HepG2 (cell line): Measurements from ENCODE around the gene MAML1. TPM values are rescaled to one million over a fixed set of nuclear protein-coding genes. Genes with fewer than 3 reads are reported as not detected.

Experiments used
- ATM ChIP-seq: fragments of 450-650 bp; IDR thresholded peaks from 2 replicates; pipeline ENCODE4 v1.7.1; 2017; ENCODE audit warnings: mild to moderate bottlenecking, borderline replicate concordance
- BORCS8-MEF2B ChIP-seq: sonication (generic); formaldehyde crosslinking; IDR thresholded peaks from 2 replicates; pipeline ENCODE4 v1.8.0; 2022; ENCODE audit warnings: mild to moderate bottlenecking, missing genetic modification reagents
- CBX5 ChIP-seq: sonication (generic); formaldehyde crosslinking; IDR thresholded peaks from 2 replicates; pipeline ENCODE4 v1.4.0; 2020; ENCODE audit warnings: missing genetic modification reagents, borderline replicate concordance
- ELF1 ChIP-seq: sonication (generic); formaldehyde crosslinking; IDR thresholded peaks from 2 replicates; pipeline ENCODE4 v1.4.0; 2020; ENCODE audit warnings: missing genetic modification reagents
- EZH2 ChIP-seq: conservative IDR thresholded peaks from 2 replicates; pipeline ENCODE4 v1.6.1; 2012; ENCODE audit warnings: mild to moderate bottlenecking, low read depth, low read length, moderate library complexity
- HDAC1 ChIP-seq: sonication (generic); formaldehyde crosslinking; IDR thresholded peaks from 2 replicates; pipeline ENCODE4 v1.5.1; 2020; ENCODE audit warnings: mild to moderate bottlenecking, missing genetic modification reagents
- NFYC ChIP-seq: IDR thresholded peaks from 2 replicates; pipeline ENCODE4 v1.6.1; 2016; ENCODE audit warnings: missing genetic modification reagents, missing compliant biosample characterization
- NKX3-1 ChIP-seq: sonication (generic); formaldehyde crosslinking; IDR thresholded peaks from 2 replicates; pipeline ENCODE4 v1.5.0; 2020; ENCODE audit warnings: missing genetic modification reagents
- PHF21A ChIP-seq: sonication (generic); formaldehyde crosslinking; IDR thresholded peaks from 2 replicates; pipeline ENCODE4 v1.5.0; 2020; ENCODE audit warnings: mild to moderate bottlenecking, missing genetic modification reagents
- PHF5A ChIP-seq: IDR thresholded peaks from one replicate; pipeline ENCODE4 v1.6.1; 2018; ENCODE audit warnings: low read depth, missing genetic modification reagents; ENCODE audit not compliant: unreplicated experiment
- SETDB1 ChIP-seq: sonication (generic); formaldehyde crosslinking; IDR thresholded peaks from 2 replicates; pipeline ENCODE4 v1.5.1; 2020; ENCODE audit warnings: missing genetic modification reagents, mild to moderate bottlenecking, borderline replicate concordance
- SRSF4 ChIP-seq: fragments of 200-400 bp; formaldehyde crosslinking; IDR thresholded peaks from one replicate; pipeline ENCODE4 v1.6.1; 2018; ENCODE audit warnings: mild to moderate bottlenecking, low read depth, low read length, moderate library complexity; ENCODE audit not compliant: poor library complexity, severe bottlenecking
- ZFP37 ChIP-seq: sonication (generic); formaldehyde crosslinking; IDR thresholded peaks from 2 replicates; pipeline ENCODE4 v1.4.0; 2020; ENCODE audit warnings: missing genetic modification reagents, borderline replicate concordance
- ZNF383 ChIP-seq: sonication (generic); formaldehyde crosslinking; IDR thresholded peaks from 2 replicates; pipeline ENCODE4 v1.4.0; 2020; ENCODE audit warnings: missing genetic modification reagents, mild to moderate bottlenecking, borderline replicate concordance
- ZNF720 ChIP-seq: sonication (generic); formaldehyde crosslinking; IDR thresholded peaks from 2 replicates; pipeline ENCODE4 v1.4.0; 2020; ENCODE audit warnings: missing genetic modification reagents
- ZNF782 ChIP-seq: sonication (generic); formaldehyde crosslinking; IDR thresholded peaks from 2 replicates; pipeline ENCODE4 v1.4.0; 2020; ENCODE audit warnings: missing genetic modification reagents, mild to moderate bottlenecking, borderline replicate concordance
- polyA plus RNA-seq, 8 experiments: library from polyadenylated mRNA; depleted of rRNA in 3 of 8; stranded (reverse) in 7 of 8; unstranded in 1 of 8; fragments of >200 nt; fragmentation: Illumina TruSeq in 4 of 8; extraction: Trizol in 4 of 8; gene quantifications; 2 replicates each; pipeline versions ENCODE4 v1.2.1 to v1.2.3, GENCODE V29; 2011 to 2016; ENCODE audit warnings: low read depth in 4 of 8, missing spikeins in 1 of 8, mixed read lengths in 1 of 8; ENCODE audit not compliant: insufficient read depth in 1 of 8
- total RNA-seq, 5 experiments: library from RNA; depleted of rRNA; stranded (reverse); fragments of >200 nt; fragmentation: Illumina TruSeq; extraction: Trizol; gene quantifications; 2 replicates each; pipeline ENCODE4 v1.2.3, GENCODE V29; 2016; ENCODE audit warnings: low read depth in 1 of 5
- TF ChIP-seq, protein P1 (sequence below): sonication (generic); formaldehyde crosslinking; IDR thresholded peaks from 2 replicates; pipeline ENCODE4 v1.8.1; 2022; ENCODE audit warnings: low read depth, mild to moderate bottlenecking, missing genetic modification reagents
- TF ChIP-seq, protein P2 (sequence below): sonication (generic); IDR thresholded peaks from 2 replicates; pipeline ENCODE4 v1.6.1; 2016; ENCODE audit warnings: low read depth, borderline replicate concordance
- TF ChIP-seq, protein P3 (sequence below): sonication (generic); formaldehyde crosslinking; IDR thresholded peaks from 2 replicates; pipeline ENCODE4 v1.5.0; 2020; ENCODE audit warnings: missing genetic modification reagents
- TF ChIP-seq, protein P4 (sequence below): sonication (generic); formaldehyde crosslinking; IDR thresholded peaks from 2 replicates; pipeline ENCODE4 v1.5.0; 2020; ENCODE audit warnings: missing genetic modification reagents
- TF ChIP-seq, protein P5 (sequence below): sonication (generic); formaldehyde crosslinking; IDR thresholded peaks from 2 replicates; pipeline ENCODE4 v1.4.0; 2020; ENCODE audit warnings: missing genetic modification reagents
- TF ChIP-seq, protein P6 (sequence below): sonication (generic); formaldehyde crosslinking; IDR thresholded peaks from 2 replicates; pipeline ENCODE4 v1.8.1; 2023; ENCODE audit warnings: mild to moderate bottlenecking, missing genetic modification reagents

Gene MAML1
- total and polyA plus RNA-seq, 2 of the 13 experiments (the other 11 are each of a cell fraction or from before 2014, with no cell fraction given), result 10.0 to 10.8 TPM

DNA sequence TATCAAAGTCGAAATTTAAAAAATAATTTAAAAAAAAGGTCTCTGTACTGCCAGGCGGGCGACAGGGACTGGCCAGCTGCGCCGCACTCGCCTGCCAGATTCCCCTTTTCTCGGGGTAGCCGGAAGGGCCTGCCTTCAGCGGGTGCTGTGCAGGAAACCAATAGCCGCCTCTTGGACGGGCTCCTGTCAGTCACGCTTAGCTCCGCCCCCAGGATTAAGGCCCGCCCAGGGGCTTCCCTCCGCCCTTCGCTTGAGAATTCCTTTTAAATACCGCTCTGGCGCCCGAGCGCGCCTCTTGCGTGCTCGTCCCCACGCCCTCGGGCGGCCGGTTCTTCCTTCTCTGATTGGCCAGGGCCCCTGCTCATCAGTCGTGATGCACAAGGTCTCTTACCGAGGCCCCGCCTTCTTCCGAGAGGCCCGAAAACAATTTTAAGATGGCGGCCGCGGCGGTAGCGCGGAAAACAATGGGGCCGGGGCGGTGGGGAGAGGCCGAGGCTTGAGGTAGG lies at the start of gene MAML1 (continued):
- TF ChIP-seq, protein P1, sequence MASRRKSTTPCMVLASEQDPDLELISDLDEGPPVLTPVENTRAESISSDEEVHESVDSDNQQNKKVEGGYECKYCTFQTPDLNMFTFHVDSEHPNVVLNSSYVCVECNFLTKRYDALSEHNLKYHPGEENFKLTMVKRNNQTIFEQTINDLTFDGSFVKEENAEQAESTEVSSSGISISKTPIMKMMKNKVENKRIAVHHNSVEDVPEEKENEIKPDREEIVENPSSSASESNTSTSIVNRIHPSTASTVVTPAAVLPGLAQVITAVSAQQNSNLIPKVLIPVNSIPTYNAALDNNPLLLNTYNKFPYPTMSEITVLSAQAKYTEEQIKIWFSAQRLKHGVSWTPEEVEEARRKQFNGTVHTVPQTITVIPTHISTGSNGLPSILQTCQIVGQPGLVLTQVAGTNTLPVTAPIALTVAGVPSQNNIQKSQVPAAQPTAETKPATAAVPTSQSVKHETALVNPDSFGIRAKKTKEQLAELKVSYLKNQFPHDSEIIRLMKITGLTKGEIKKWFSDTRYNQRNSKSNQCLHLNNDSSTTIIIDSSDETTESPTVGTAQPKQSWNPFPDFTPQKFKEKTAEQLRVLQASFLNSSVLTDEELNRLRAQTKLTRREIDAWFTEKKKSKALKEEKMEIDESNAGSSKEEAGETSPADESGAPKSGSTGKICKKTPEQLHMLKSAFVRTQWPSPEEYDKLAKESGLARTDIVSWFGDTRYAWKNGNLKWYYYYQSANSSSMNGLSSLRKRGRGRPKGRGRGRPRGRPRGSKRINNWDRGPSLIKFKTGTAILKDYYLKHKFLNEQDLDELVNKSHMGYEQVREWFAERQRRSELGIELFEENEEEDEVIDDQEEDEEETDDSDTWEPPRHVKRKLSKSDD, result no peak
- TF ChIP-seq ELF1, result peak; percentile 70
- TF ChIP-seq ZNF782 (CRISPR knock-in tag), result no peak
- no peak; the same call in 1 of the 2 replicates for TF ChIP-seq NKX3-1 (CRISPR knock-in tag)
- no peak for TF ChIP-seq EZH2
- peak; percentile 31; the same call in 1 of the 2 replicates for TF ChIP-seq PHF21A (CRISPR knock-in tag)
- TF ChIP-seq SETDB1 (CRISPR knock-in tag), result no peak
- TF ChIP-seq, protein P2, sequence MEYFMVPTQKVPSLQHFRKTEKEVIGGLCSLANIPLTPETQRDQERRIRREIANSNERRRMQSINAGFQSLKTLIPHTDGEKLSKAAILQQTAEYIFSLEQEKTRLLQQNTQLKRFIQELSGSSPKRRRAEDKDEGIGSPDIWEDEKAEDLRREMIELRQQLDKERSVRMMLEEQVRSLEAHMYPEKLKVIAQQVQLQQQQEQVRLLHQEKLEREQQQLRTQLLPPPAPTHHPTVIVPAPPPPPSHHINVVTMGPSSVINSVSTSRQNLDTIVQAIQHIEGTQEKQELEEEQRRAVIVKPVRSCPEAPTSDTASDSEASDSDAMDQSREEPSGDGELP, result peak; percentile 28; the same call in 1 of the 2 replicates
- TF ChIP-seq SRSF4, result no peak
- TF ChIP-seq, protein P3, sequence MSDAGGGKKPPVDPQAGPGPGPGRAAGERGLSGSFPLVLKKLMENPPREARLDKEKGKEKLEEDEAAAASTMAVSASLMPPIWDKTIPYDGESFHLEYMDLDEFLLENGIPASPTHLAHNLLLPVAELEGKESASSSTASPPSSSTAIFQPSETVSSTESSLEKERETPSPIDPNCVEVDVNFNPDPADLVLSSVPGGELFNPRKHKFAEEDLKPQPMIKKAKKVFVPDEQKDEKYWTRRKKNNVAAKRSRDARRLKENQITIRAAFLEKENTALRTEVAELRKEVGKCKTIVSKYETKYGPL (CRISPR knock-in tag), result no peak
- TF ChIP-seq, protein P4, sequence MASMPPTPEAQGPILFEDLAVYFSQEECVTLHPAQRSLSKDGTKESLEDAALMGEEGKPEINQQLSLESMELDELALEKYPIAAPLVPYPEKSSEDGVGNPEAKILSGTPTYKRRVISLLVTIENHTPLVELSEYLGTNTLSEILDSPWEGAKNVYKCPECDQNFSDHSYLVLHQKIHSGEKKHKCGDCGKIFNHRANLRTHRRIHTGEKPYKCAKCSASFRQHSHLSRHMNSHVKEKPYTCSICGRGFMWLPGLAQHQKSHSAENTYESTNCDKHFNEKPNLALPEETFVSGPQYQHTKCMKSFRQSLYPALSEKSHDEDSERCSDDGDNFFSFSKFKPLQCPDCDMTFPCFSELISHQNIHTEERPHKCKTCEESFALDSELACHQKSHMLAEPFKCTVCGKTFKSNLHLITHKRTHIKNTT (CRISPR knock-in tag), result no peak
- no peak for TF ChIP-seq ATM
- TF ChIP-seq ZNF720, result no peak
- no peak for TF ChIP-seq ZNF383
- TF ChIP-seq, protein P5, sequence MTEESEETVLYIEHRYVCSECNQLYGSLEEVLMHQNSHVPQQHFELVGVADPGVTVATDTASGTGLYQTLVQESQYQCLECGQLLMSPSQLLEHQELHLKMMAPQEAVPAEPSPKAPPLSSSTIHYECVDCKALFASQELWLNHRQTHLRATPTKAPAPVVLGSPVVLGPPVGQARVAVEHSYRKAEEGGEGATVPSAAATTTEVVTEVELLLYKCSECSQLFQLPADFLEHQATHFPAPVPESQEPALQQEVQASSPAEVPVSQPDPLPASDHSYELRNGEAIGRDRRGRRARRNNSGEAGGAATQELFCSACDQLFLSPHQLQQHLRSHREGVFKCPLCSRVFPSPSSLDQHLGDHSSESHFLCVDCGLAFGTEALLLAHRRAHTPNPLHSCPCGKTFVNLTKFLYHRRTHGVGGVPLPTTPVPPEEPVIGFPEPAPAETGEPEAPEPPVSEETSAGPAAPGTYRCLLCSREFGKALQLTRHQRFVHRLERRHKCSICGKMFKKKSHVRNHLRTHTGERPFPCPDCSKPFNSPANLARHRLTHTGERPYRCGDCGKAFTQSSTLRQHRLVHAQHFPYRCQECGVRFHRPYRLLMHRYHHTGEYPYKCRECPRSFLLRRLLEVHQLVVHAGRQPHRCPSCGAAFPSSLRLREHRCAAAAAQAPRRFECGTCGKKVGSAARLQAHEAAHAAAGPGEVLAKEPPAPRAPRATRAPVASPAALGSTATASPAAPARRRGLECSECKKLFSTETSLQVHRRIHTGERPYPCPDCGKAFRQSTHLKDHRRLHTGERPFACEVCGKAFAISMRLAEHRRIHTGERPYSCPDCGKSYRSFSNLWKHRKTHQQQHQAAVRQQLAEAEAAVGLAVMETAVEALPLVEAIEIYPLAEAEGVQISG (CRISPR knock-in tag), result peak; percentile 55
- TF ChIP-seq BORCS8-MEF2B, result no peak
- peak; percentile 96 for TF ChIP-seq NFYC (CRISPR knock-in tag)
- TF ChIP-seq ZFP37, result no peak
- no peak for TF ChIP-seq CBX5 (CRISPR knock-in tag)
- TF ChIP-seq, protein P6, sequence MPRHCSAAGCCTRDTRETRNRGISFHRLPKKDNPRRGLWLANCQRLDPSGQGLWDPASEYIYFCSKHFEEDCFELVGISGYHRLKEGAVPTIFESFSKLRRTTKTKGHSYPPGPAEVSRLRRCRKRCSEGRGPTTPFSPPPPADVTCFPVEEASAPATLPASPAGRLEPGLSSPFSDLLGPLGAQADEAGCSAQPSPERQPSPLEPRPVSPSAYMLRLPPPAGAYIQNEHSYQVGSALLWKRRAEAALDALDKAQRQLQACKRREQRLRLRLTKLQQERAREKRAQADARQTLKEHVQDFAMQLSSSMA (CRISPR knock-in tag), result peak; percentile 53; the same call in 1 of the 2 replicates
- peak; percentile 51 for TF ChIP-seq PHF5A
- peak; percentile 74 for TF ChIP-seq HDAC1 (CRISPR knock-in tag)
